Mammary epithelial cell (primary cell): ENCODE measurements around the gene SLC44A3.

Experiments
- CTCF ChIP-seq, 2 donors: IDR thresholded peaks in 1 of 2; conservative IDR thresholded peaks in 1 of 2; 2 replicates each; pipeline ENCODE4 v1.5.1; 2011 to 2012; ENCODE audit warnings: inconsistent platforms in 2 of 2, low read length in 2 of 2, mild to moderate bottlenecking in 2 of 2, control low read depth in 1 of 2, low read depth in 1 of 2; ENCODE audit not compliant: insufficient read depth in 1 of 2; ENCODE audit errors: extremely low read depth in 1 of 2
- EZH2 ChIP-seq: IDR thresholded peaks from 2 replicates; pipeline ENCODE4 v1.6.1; 2012; ENCODE audit warnings: low read length, inconsistent platforms, borderline replicate concordance

GRCh38 chr1:94801919-94802546 is 18.1 kb upstream of the SLC44A3 start:
- TF ChIP-seq CTCF (conservative IDR thresholded peaks at IDR 0.05 in 1 of 2, IDR thresholded peaks at IDR 0.05 in 1 of 2; ENCODE audit: extremely low read depth in 1 of 2, insufficient read depth in 1 of 2, low read depth in 1 of 2, low read length in 2 of 2) (peak; percentile 61 to 68), EZH2 (no peak)
